ENCODE measurements around the gene SESN3.

SESN3 gene

DNA sequence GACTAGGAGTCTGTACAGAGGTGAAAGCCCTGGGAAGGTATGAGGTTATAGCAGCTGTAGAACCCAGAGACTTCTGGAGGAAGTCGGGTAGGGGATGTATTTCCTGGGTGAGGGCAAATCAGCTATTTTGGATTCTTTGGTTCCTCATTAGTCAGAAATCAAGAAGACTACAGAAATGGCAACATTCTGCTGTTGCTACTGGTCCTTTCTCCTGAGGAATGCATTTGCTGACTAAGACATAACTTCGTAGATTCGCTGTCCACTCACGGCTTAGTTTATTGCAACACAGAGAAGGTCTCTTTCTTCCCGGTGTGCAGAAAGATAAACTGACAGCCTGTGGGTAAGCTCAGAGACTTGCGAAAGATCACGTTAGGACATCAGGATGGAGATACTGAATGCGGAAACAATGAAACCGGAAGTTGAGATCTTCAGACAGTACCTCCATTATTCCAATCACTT, 25.3 kb upstream of the SESN3 start:
- Histone ChIP-seq H3K4me3 (ENCODE audit: low read depth, low read length) (no peak overlapping the region), H3K27ac (ENCODE audit: extremely low read depth, low read depth, low read length) (no peak overlapping the region), H3K36me3 (ENCODE audit: control insufficient read depth in 2 of 2, insufficient read depth in 1 of 2, low read length in 2 of 2) (no peaks in the 10 kb centered on the region), H3K4me1 (ENCODE audit: control insufficient read depth, insufficient read depth, low read length) (peaks cover 14% of the 10 kb centered on the region), H3K9me3 (ENCODE audit: control insufficient read depth, insufficient read depth, low read depth, low read length) (no peaks in the 10 kb centered on the region)
- ChIA-PET POLR2A (interaction anchor here (1.1 to 2.1 kb wide), 2 partner anchors 25 to 533 kb away, joined by 4 read pairs; partner anchors contain the start of genes CEP57, FAM76B and SESN3), CTCF (interaction anchor here (0.6 to 1.3 kb wide), 2 partner anchors 100 to 102 kb away, joined by 3 to 5 read pairs; no protein-coding TSS in a partner anchor)
- TF ChIP-seq ZXDB (tag by site-specific recombination; IDR thresholded peaks at IDR 0.05) (no peak), ZNF16 (tag by site-specific recombination; IDR thresholded peaks at IDR 0.05; ENCODE audit: low read depth) (no peak), PRDM1 (tag by site-specific recombination; IDR thresholded peaks at IDR 0.05) (no peak), ZNF223 (tag by site-specific recombination; IDR thresholded peaks at IDR 0.05) (no peak)
- TF ChIP-seq, protein P1, sequence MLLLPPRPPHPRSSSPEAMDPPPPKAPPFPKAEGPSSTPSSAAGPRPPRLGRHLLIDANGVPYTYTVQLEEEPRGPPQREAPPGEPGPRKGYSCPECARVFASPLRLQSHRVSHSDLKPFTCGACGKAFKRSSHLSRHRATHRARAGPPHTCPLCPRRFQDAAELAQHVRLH (tag by site-specific recombination; IDR thresholded peaks at IDR 0.05), result no peak

DNA sequence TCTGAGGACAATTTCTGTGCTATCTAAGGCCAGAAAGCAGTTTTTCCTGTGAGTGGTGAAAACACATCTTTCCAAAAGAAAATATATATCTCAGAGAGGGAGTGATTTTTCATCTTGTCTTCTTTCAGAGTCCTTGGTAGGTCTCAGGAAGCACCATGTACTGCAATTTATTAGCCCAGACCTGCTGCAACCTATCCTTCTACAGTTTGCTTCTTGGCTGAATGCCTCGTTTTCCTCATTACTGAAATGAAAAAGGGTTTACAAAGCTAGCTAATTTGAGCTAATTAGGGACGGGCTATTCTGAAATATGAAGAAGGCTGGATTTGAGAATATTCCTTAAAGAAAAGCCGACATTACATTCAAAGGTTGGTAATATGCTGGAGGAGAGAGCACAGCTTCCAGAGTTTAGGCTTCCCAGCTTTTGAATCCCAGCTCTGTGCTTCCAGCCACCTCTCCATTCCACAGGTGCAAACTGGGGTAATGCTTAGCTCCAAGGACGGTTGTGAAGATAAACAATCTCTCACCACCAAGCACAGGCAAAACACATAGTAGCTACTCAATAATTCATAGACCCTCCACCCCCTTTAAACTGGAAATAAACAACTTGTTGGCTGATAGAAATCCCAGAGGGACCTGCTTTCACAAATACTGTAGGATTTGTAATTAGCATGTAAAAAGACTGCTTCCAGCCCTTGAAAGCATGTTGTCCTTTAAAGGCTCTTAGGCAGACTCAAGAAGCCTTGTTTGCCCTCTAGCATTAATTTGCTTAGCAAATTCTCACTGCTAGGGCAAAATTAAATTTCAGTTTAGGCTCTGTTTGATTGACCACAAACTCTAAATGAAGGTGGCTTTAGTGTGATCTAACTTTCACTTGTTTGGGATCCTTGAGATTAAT, 24.5 kb upstream of the SESN3 start:
- peak; percentile 85 for TF ChIP-seq SCRT2 (tag by site-specific recombination; IDR thresholded peaks at IDR 0.05)
- TF ChIP-seq, protein P2, sequence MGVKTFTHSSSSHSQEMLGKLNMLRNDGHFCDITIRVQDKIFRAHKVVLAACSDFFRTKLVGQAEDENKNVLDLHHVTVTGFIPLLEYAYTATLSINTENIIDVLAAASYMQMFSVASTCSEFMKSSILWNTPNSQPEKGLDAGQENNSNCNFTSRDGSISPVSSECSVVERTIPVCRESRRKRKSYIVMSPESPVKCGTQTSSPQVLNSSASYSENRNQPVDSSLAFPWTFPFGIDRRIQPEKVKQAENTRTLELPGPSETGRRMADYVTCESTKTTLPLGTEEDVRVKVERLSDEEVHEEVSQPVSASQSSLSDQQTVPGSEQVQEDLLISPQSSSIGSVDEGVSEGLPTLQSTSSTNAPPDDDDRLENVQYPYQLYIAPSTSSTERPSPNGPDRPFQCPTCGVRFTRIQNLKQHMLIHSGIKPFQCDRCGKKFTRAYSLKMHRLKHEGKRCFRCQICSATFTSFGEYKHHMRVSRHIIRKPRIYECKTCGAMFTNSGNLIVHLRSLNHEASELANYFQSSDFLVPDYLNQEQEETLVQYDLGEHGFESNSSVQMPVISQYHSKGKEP (tag by site-specific recombination; IDR thresholded peaks at IDR 0.05), result no peak
- peak; percentile 59; the same call in 1 of the 2 replicates for TF ChIP-seq SCRT1 (tag by site-specific recombination; IDR thresholded peaks at IDR 0.05; ENCODE audit: borderline replicate concordance)
- ChIA-PET POLR2A (interaction anchor here (1.1 to 2.8 kb wide), 3 partner anchors 24 to 534 kb away, joined by 4 to 11 read pairs (median 4); partner anchors contain the start of genes CEP57, FAM76B and SESN3), CTCF (interaction anchor here (1.0 to 1.3 kb wide), 2 partner anchors 21 to 101 kb away, joined by 3 to 4 read pairs; no protein-coding TSS in a partner anchor)
- H3K27ac ChIP-seq (ENCODE audit: extremely low read depth, low read depth, low read length), result no peak overlapping the region
- no peak overlapping the region for H3K4me3 ChIP-seq (ENCODE audit: low read depth, low read length)
- peaks cover 14% of the 10 kb centered on the region for H3K4me1 ChIP-seq (ENCODE audit: control insufficient read depth, insufficient read depth, low read length)
- no peaks in the 10 kb centered on the region for H3K9me3 ChIP-seq (ENCODE audit: control insufficient read depth, insufficient read depth, low read depth, low read length)
- no peaks in the 10 kb centered on the region for H3K36me3 ChIP-seq (ENCODE audit: control insufficient read depth in 2 of 2, insufficient read depth in 1 of 2, low read length in 2 of 2)

DNA sequence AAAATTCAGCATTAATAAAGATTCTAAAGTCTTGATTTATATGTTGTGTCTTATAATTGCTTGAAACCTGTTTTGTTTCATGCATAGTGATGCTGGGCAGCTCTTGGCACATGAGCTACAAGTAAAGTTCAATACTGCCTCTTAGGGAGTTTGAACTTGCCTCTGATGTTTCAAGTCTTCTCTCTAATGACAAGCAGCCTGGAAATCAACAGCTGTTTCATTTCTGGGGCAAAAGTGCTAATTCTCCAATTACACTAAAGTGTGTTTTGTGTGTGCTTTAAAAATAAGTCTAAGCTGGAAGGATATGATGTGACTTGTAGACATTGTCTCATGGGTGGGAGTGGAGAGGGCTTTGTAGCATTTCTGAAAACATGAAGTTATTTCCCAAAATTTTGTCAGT, 23.7 kb upstream of the SESN3 start:
- Histone ChIP-seq H3K4me3 (ENCODE audit: low read depth, low read length) (no peak overlapping the region), H3K36me3 (ENCODE audit: control insufficient read depth in 2 of 2, insufficient read depth in 1 of 2, low read length in 2 of 2) (no peaks in the 10 kb centered on the region), H3K9me3 (ENCODE audit: control insufficient read depth, insufficient read depth, low read depth, low read length) (no peaks in the 10 kb centered on the region), H3K27ac (ENCODE audit: extremely low read depth, low read depth, low read length) (no peak overlapping the region), H3K4me1 (ENCODE audit: control insufficient read depth, insufficient read depth, low read length) (peaks cover 14% of the 10 kb centered on the region)
- ChIA-PET CTCF (interaction anchor here (0.6 to 1.0 kb wide), 2 partner anchors 20 to 755 kb away, joined by 4 read pairs; no protein-coding TSS in a partner anchor), POLR2A (interaction anchor here (0.9 to 2.8 kb wide), 4 partner anchors 12 to 535 kb away, joined by 3 to 13 read pairs (median 8); partner anchors contain the start of genes CEP57, FAM76B and SESN3)
- TF ChIP-seq, protein P3, sequence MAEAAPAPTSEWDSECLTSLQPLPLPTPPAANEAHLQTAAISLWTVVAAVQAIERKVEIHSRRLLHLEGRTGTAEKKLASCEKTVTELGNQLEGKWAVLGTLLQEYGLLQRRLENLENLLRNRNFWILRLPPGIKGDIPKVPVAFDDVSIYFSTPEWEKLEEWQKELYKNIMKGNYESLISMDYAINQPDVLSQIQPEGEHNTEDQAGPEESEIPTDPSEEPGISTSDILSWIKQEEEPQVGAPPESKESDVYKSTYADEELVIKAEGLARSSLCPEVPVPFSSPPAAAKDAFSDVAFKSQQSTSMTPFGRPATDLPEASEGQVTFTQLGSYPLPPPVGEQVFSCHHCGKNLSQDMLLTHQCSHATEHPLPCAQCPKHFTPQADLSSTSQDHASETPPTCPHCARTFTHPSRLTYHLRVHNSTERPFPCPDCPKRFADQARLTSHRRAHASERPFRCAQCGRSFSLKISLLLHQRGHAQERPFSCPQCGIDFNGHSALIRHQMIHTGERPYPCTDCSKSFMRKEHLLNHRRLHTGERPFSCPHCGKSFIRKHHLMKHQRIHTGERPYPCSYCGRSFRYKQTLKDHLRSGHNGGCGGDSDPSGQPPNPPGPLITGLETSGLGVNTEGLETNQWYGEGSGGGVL (tag by site-specific recombination; IDR thresholded peaks at IDR 0.05), result no peak
- no peak for TF ChIP-seq ZEB2 (tag by site-specific recombination; IDR thresholded peaks at IDR 0.05)
- TF ChIP-seq ZNF747 (tag by site-specific recombination; IDR thresholded peaks at IDR 0.05), result no peak

Measured in HEK293 (cell line).